Measurements from ENCODE around the gene TNFRSF19. TPM values are rescaled to one million over a fixed set of nuclear protein-coding genes. Genes with fewer than 3 reads are reported as not detected.

Gene TNFRSF19
- total and polyA plus RNA-seq, 4 donors: 0.27 to 2.8 (median 0.91) TPM

- TF ChIP-seq ZBTB33 (IDR thresholded peaks at IDR 0.05): no peak
Measured at GRCh38 chr13:23703246-23703860, 133.1 kb downstream of the TNFRSF19 start (continued).

GRCh38 chr13:23705583-23705982 lies 135.4 kb downstream of the TNFRSF19 start:
- Histone ChIP-seq H3K9ac (ENCODE audit: low read depth in 1 of 2, low read length in 2 of 2) (no peak overlapping the region), H3K27ac (ENCODE audit: low read depth in 1 of 2, low read length in 2 of 2) (no peak overlapping the region), H3K36me3 (ENCODE audit: control insufficient read depth in 4 of 4, insufficient read depth in 3 of 4, low read depth in 1 of 4, low read length in 3 of 4) (no peaks in the 10 kb centered on the region), H3K9me3 (ENCODE audit: control insufficient read depth in 4 of 4, low read length in 3 of 4) (no peaks in the 10 kb centered on the region), H3K27me3 (ENCODE audit: control insufficient read depth in 4 of 4, insufficient read depth in 4 of 4, low read length in 3 of 4) (no peaks in the 10 kb centered on the region), H3K4me3 (ENCODE audit: low read depth in 1 of 3, low read length in 3 of 3) (no peak overlapping the region), H3K4me1 (ENCODE audit: control insufficient read depth in 4 of 4, insufficient read depth in 4 of 4, low read length in 3 of 4) (no peaks in the 10 kb centered on the region)
- no peak for DNase-seq (ENCODE audit: low spot score)
- 54% methylated on average over 2 of the region's 2 CpGs for WGBS
- TF ChIP-seq TAF1 (conservative IDR thresholded peaks at IDR 0.05) (no peak), HNF4G (IDR thresholded peaks at IDR 0.05) (no peak), GABPA (IDR thresholded peaks at IDR 0.05 in 1 of 2, conservative IDR thresholded peaks at IDR 0.05 in 1 of 2) (no peak), EGR1 (IDR thresholded peaks at IDR 0.05; ENCODE audit: low read depth in 2 of 2) (no peak), YY1 (IDR thresholded peaks at IDR 0.05) (no peak), FOXA2 (IDR thresholded peaks at IDR 0.05) (no peak), ATF3 (IDR thresholded peaks at IDR 0.05) (no peak), REST (IDR thresholded peaks at IDR 0.05) (no peak), ZBTB33 (IDR thresholded peaks at IDR 0.05) (no peak), FOXA1 (IDR thresholded peaks at IDR 0.05) (no peak), RXRA (IDR thresholded peaks at IDR 0.05) (no peak), CTCF (IDR thresholded peaks at IDR 0.05; ENCODE audit: low read depth, low read length, missing input control) (no peak), MAX (IDR thresholded peaks at IDR 0.05) (no peak)

Data from liver (tissue), 9 donors.